Measurements from ENCODE around the gene CERKL.

- TF ChIP-seq, protein P1, sequence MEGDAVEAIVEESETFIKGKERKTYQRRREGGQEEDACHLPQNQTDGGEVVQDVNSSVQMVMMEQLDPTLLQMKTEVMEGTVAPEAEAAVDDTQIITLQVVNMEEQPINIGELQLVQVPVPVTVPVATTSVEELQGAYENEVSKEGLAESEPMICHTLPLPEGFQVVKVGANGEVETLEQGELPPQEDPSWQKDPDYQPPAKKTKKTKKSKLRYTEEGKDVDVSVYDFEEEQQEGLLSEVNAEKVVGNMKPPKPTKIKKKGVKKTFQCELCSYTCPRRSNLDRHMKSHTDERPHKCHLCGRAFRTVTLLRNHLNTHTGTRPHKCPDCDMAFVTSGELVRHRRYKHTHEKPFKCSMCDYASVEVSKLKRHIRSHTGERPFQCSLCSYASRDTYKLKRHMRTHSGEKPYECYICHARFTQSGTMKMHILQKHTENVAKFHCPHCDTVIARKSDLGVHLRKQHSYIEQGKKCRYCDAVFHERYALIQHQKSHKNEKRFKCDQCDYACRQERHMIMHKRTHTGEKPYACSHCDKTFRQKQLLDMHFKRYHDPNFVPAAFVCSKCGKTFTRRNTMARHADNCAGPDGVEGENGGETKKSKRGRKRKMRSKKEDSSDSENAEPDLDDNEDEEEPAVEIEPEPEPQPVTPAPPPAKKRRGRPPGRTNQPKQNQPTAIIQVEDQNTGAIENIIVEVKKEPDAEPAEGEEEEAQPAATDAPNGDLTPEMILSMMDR (IDR thresholded peaks at IDR 0.05; ENCODE audit: low read depth, low read length, poor library complexity, severe bottlenecking), result no peak
- TF ChIP-seq EZH2phosphoT487 (IDR thresholded peaks at IDR 0.05; ENCODE audit: borderline replicate concordance, low read length), result no peak
Observed at GRCh38 chr2:181517685-181518301, 139.1 kb downstream of the CERKL start.
